ENCODE data around the gene GAL3ST1. TPM values are rescaled to one million over a fixed set of nuclear protein-coding genes. Genes with fewer than 3 reads are reported as not detected.
A peak's percentile ranks its signal among the peaks of the same experiment; 100 is the strongest.

Gene GAL3ST1
- total RNA-seq, 6 experiments from 2014 or later: not detected

- H3K9me3 Mint-ChIP-seq: no peaks in the 10 kb centered on the region
- no peak for TF ChIP-seq CTCF (IDR thresholded peaks at IDR 0.05)
- H3K4me3 Mint-ChIP-seq: no peak overlapping the region
- H3K27ac Mint-ChIP-seq: no peak overlapping the region
- no peak for DNase-seq
- H3K36me3 Mint-ChIP-seq (ENCODE audit: low read depth): no peaks in the 10 kb centered on the region
- peaks cover 27% of the 10 kb centered on the region for H3K4me1 Mint-ChIP-seq (ENCODE audit: low read depth)
- peaks cover 5% of the 10 kb centered on the region for H3K27me3 Mint-ChIP-seq (ENCODE audit: insufficient read depth)
Measured at GRCh38 chr22:30603801-30604200, 29.3 kb upstream of the GAL3ST1 start.

GRCh38 chr22:30602049-30602448, 27.6 kb upstream of the GAL3ST1 start:
- Mint-ChIP-seq H3K27me3 (ENCODE audit: insufficient read depth) (peaks cover 5% of the 10 kb centered on the region), H3K4me1 (ENCODE audit: low read depth) (peaks cover 17% of the 10 kb centered on the region), H3K27ac (no peak overlapping the region), H3K9me3 (no peaks in the 10 kb centered on the region), H3K36me3 (ENCODE audit: low read depth) (peaks cover 3% of the 10 kb centered on the region; the same call in 1 of the 2 replicates), H3K4me3 (no peak overlapping the region)
- peak; percentile 66 for TF ChIP-seq CTCF (IDR thresholded peaks at IDR 0.05)
- DNase-seq: peak; percentile 42

GRCh38 chr22:30601464-30601863, 27.0 kb upstream of the GAL3ST1 start:
- peaks cover 13% of the 10 kb centered on the region for H3K4me1 Mint-ChIP-seq (ENCODE audit: low read depth)
- H3K9me3 Mint-ChIP-seq: no peaks in the 10 kb centered on the region
- peaks cover 5% of the 10 kb centered on the region for H3K27me3 Mint-ChIP-seq (ENCODE audit: insufficient read depth)
- no peak overlapping the region for H3K4me3 Mint-ChIP-seq
- no peak overlapping the region for H3K27ac Mint-ChIP-seq
- DNase-seq: no peak
- TF ChIP-seq CTCF (IDR thresholded peaks at IDR 0.05): no peak
- H3K36me3 Mint-ChIP-seq (ENCODE audit: low read depth): peaks cover 3% of the 10 kb centered on the region; the same call in 1 of the 2 replicates

- TF ChIP-seq CTCF (IDR thresholded peaks at IDR 0.05): no peak
- Mint-ChIP-seq H3K4me3 (no peak overlapping the region), H3K9me3 (no peaks in the 10 kb centered on the region)
Measured at GRCh38 chr22:30600921-30601320, 26.5 kb upstream of the GAL3ST1 start.

GRCh38 chr22:30598986-30599385, 24.5 kb upstream of the GAL3ST1 start:
- DNase-seq: no peak
- no peak overlapping the region for H3K4me3 Mint-ChIP-seq
- H3K36me3 Mint-ChIP-seq (ENCODE audit: low read depth): peaks cover 3% of the 10 kb centered on the region; the same call in 1 of the 2 replicates
- H3K4me1 Mint-ChIP-seq (ENCODE audit: low read depth): no peaks in the 10 kb centered on the region
- peaks cover 14% of the 10 kb centered on the region for H3K27me3 Mint-ChIP-seq (ENCODE audit: insufficient read depth)
- TF ChIP-seq CTCF (IDR thresholded peaks at IDR 0.05): no peak
- no peak overlapping the region for H3K27ac Mint-ChIP-seq
- no peaks in the 10 kb centered on the region for H3K9me3 Mint-ChIP-seq

More at GRCh38 chr22:30600921-30601320, 26.5 kb upstream of the GAL3ST1 start:
- DNase-seq: no peak
- Mint-ChIP-seq H3K4me1 (ENCODE audit: low read depth) (peaks cover 7% of the 10 kb centered on the region), H3K36me3 (ENCODE audit: low read depth) (peaks cover 3% of the 10 kb centered on the region; the same call in 1 of the 2 replicates), H3K27ac (no peak overlapping the region), H3K27me3 (ENCODE audit: insufficient read depth) (peaks cover 5% of the 10 kb centered on the region)

- no peak for DNase-seq
- H3K4me3 Mint-ChIP-seq: no peak overlapping the region
- peaks cover 3% of the 10 kb centered on the region; the same call in 1 of the 2 replicates for H3K36me3 Mint-ChIP-seq (ENCODE audit: low read depth)
- TF ChIP-seq CTCF (IDR thresholded peaks at IDR 0.05): no peak
- H3K27me3 Mint-ChIP-seq (ENCODE audit: insufficient read depth): peaks cover 16% of the 10 kb centered on the region
- no peaks in the 10 kb centered on the region for H3K9me3 Mint-ChIP-seq
- H3K27ac Mint-ChIP-seq: no peak overlapping the region
- H3K4me1 Mint-ChIP-seq (ENCODE audit: low read depth): no peaks in the 10 kb centered on the region
Measured at GRCh38 chr22:30596886-30597285, 22.4 kb upstream of the GAL3ST1 start.

Data from HFFc6 (cell line).